G401 (cell line): ENCODE measurements around the gene ZNF35. TPM values are rescaled to one million over a fixed set of nuclear protein-coding genes. Genes with fewer than 3 reads are reported as not detected.
"Not testable (repeated sequence)": the region's sequence is repeated elsewhere in the genome, so short reads cannot be mapped to it uniquely, and the experiment has no call there.

Experiments
- DNase-seq: peaks from one replicate; pipeline ENCODE4 v3.0.0-alpha.2; 2015; ENCODE audit warnings: low spot score
- in situ Hi-C: cut with HindIII; loops from 2 replicates; pipeline ENCODE4 v1.10.0; 2016; ENCODE audit warnings: low sequenced_read_pairs, mixed read lengths
- total RNA-seq: library from RNA; depleted of rRNA; stranded (reverse); fragments of >200 nt; shearing (Covaris generic); gene quantifications from 2 replicates; pipeline ENCODE4 v1.2.3, GENCODE V29; 2014; rRNA removed

Gene ZNF35
- total RNA-seq, result 13.0 and 16.6 TPM in 2 replicates

DNA sequence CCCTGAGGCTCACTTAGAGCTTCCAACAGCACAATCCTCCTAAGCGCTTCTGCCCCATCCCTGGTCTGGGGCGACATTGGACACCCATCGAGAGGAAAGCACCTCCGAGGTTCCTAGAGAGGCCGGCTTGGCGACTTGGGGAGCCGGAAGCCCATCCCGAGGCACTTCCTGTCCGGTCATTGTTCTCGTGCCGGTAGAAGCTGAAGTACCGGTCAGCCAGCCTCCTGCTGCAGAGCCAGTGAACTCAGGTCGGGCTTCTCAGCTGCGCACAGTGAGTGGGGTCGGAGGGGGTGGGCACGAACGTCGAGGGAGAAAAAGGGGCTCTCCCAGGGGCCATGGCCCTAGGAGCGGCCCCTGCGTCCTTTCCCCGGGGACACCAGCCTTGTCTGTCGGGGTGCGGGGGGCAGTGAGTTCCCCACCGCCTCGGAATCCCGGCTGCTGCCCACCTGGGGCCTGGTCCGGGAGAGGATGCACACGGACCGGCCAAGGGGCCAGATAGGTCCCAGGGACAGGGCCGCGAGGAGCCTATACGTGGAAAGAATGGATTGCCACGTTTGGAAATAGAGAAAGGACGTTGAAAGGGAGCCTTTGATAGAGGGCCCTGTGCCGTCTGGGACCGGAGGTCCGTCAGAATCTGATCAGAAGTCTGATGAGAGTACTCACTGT lies at the start of gene ZNF35:
Gene ZNF35 (plus strand): TSS at position 169 of the 666 bp plus-strand sequence. CDS start 2,336 bp downstream, outside the sequence.
- in situ Hi-C loops, result no loop called here

DNA sequence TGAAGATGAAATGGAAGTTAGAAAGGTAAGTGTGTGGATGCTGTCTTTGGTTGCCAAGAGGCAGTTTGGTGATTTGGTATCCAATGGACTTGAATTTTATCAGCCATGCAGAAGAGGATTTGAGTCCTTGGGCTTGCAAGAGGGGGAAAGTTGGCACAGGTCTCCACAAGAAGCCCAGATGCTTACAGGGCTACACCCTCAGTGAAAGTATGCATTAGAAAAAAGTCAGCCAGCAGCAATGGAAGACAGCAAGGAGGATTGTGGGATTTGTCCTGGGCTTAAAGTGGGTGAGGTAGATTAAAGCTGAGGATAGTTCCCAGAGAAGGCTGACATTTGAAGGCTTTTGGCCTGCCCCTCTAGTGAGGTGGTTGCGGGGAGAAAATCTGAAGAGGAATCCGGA lies 46.8 kb upstream of the ZNF35 start:
- in situ Hi-C loops, result no loop called here
- no peak for DNase-seq

More for the DNA sequence above, at the start of gene ZNF35:
- peak; percentile 93 for DNase-seq

DNA sequence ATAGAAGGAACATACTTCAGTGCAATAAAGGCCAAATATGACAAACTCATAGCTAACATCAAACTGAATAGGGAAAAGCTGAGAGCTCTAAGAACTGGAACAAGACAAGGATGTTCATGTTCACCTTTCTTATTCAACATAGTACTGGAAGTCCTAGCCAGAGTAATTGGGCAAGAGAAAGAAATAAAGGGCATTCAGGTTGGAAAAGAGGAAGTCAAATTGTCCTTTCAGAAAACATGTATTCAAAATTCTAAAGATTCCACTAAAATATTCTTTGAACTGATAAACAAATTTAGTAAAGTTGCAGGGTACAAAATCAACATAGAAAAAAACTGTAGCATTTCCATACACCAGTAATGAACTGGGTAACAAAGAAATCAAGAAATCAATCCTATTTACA lies 35.9 kb upstream of the ZNF35 start:
- in situ Hi-C loops, result no loop called here
- no peak for DNase-seq

DNA sequence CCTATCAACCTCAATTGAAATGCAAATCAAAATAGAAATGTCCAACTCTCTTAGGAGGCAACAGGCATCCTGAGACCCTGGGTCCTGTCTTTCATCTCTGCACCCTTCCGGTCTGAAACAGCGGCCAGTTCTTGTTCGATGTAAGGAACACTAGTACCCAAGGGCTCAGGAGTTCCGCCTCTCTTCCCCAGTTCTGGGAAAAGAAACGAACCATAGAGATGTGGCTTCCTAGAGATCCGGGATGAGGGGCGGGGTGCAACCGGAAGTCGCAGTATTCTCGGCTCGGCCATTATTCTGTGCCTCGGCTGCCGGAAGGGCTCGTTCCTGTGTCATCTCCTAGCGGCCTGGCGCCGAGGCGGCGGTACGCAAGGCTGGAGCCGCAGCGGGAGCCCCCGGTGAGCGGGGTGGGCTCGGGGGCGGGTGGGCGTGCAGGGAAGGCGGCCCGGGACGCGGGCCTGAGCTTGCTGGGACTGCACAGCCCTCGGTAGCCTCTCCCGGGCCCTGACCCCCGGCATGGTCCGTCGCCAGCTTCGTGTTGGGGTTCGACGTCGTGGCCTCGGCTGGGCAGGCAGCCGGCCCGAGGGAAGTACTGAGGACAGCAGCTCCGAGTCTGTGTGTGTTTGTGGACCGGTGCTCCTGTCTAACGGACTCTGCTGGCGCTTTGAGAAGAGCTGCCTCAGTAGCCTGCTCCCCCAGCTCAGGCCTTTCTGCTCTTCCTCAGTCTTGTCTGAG lies 23.6 kb upstream of the ZNF35 start, which contains the start of gene ZNF197:
Gene ZNF197 (plus strand): TSS at position 288 of the 732 bp plus-strand sequence. CDS start 4,119 bp downstream, outside the sequence.
- peak; percentile 96 for DNase-seq

DNA sequence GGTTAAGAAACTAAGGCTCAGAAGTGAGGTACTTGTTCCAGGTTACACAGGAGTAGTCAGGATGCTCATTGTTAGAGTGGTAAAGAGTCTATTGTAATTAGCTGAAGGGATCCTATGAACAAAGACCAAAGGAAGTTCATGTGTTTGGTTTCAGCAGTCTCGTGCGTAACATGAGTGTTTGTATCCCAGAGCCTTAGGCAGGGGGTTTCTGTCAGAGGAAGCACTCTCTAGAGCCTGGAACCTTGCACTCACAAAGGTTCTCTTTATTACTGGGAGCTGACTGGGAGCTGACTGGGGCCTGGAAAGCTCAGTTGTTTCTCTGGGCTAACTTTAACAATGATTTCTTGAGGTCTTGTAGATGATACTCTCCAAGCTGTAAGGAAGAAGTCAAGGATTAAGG lies 19.8 kb upstream of the ZNF35 start:
- in situ Hi-C loops, result no loop called here
- no peak for DNase-seq

More for the DNA sequence above, 23.6 kb upstream of the ZNF35 start, which contains the start of gene ZNF197:
- in situ Hi-C loops, result no loop called here

DNA sequence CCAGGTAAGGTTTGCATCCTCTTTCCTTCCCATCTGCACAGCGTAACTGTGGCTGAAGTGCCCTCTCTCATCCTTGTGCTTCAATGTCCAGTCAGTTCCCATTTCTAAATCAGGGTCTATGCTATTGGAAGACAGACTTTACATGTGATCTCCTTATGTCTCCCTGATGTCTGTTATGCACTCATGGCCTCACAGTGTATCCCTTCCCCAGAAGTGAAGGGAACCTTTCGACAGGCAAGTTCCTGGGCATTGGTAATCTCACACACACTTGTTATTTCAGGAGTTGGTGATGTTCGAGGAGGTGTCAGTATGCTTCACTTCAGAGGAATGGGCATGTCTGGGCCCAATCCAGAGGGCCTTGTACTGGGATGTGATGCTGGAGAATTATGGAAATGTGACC lies 16.3 kb upstream of the ZNF35 start:
- in situ Hi-C loops, result no loop called here
- DNase-seq, result no peak

DNA sequence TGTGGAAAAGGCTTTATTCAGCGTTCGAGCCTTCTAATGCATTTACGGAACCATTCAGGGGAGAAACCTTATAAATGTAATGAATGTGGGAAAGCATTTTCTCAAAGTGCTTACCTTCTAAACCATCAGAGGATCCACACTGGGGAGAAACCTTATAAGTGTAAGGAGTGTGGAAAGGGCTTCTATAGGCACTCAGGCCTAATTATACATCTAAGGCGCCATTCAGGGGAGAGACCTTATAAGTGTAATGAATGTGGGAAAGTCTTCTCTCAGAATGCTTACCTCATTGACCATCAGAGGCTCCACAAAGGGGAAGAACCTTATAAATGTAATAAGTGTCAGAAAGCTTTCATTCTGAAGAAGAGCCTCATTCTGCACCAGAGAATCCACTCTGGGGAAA lies 6.2 kb upstream of the ZNF35 start:
- in situ Hi-C loops, result no loop called here
- no peak for DNase-seq

DNA sequence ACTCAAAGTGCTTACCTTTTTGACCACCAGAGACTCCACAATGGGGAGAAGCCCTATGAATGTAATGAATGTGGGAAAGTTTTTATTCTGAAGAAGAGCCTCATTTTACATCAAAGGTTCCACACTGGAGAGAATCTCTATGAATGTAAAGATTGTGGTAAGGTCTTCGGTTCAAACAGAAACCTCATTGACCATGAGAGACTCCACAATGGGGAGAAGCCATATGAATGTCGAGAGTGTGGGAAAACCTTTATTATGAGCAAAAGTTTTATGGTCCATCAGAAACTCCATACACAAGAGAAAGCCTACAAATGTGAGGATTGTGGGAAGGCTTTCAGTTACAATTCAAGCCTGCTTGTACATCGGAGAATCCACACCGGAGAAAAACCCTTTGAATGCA lies 5.5 kb upstream of the ZNF35 start:
- in situ Hi-C loops, result no loop called here
- DNase-seq, result no peak

DNA sequence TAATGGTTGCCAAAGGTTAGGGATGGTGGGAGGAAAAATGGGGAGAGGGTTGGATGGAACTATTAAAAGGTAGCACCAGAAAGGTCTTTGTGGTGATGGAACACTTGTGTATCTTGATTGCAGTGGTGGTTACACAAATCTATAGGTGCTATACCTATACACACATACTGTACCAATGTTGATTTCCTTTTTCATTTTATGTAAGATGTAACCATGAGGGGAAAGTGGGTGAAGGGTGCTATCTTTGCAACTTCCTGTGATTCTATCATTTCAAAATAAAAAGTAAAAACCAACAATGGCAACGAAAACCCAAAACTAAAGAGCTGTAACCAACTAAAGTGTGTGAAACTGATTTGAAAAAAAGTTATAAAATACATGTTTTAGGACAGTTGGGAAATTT lies 761 bp upstream of the ZNF35 start:
- in situ Hi-C loops, result no loop called here
- DNase-seq, result no peak

DNA sequence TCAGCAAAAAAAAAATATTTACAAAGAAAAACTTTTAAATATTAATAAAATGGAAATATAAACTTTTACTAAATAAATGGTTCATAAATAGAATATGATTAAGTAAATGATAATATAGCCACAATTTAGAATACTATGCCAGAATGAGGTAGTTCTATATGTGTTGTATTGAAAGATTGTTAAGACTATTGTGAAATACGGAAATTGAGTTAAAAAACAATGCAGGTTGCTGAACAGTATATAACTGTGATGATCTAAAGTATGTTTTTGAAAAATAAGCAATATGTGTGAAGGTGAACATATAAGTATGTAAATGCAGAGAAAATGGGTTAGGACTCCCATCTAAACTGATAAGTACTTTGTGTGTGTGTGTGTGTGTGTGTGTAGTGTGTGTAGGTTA lies 1.2 kb downstream of the ZNF35 start:
- in situ Hi-C loops, result no loop called here
- no peak for DNase-seq

DNA sequence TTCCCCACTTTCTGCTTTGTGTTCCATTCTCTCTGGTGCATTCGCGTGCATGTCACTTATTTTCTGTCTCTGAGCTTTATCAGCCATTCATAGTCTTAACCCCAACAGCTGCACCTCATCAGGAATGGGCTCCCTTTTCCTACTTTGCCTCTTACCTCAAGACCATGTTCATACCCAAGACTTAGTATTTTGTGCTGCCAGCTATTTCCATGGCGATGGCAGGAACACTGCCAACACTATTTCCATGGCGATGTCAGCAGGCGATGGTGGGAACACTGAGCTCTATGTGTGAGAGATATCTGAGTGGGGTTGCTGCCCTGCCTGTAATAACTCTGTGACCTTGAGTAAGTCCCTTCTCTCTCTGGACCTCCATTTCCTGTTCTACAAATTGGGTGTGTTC lies 5.5 kb downstream of the ZNF35 start:
- in situ Hi-C loops, result no loop called here
- DNase-seq, result no peak

DNA sequence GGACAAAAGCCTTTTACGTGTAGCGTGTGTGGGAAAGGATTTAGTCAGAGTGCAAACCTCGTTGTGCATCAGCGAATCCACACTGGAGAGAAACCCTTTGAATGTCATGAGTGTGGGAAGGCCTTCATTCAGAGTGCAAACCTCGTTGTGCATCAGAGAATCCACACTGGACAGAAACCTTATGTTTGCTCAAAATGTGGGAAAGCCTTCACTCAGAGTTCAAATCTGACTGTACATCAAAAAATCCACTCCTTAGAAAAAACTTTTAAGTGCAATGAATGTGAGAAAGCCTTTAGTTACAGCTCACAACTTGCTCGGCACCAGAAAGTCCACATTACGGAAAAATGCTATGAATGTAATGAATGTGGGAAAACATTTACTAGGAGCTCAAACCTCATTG lies 10.5 kb downstream of the ZNF35 start:
- in situ Hi-C loops, result no loop called here
- DNase-seq, result no peak

DNA sequence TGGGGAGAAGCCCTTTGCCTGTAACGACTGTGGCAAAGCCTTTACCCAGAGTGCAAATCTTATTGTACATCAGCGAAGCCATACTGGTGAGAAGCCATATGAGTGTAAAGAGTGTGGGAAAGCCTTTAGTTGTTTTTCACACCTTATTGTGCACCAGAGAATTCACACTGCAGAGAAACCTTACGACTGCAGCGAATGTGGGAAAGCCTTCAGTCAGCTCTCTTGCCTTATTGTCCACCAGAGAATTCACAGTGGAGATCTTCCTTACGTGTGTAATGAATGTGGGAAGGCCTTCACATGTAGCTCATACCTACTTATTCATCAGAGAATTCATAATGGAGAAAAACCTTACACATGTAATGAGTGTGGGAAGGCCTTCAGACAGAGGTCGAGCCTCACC lies 10.9 kb downstream of the ZNF35 start:
- no peak for DNase-seq
- in situ Hi-C loops, result no loop called here

DNA sequence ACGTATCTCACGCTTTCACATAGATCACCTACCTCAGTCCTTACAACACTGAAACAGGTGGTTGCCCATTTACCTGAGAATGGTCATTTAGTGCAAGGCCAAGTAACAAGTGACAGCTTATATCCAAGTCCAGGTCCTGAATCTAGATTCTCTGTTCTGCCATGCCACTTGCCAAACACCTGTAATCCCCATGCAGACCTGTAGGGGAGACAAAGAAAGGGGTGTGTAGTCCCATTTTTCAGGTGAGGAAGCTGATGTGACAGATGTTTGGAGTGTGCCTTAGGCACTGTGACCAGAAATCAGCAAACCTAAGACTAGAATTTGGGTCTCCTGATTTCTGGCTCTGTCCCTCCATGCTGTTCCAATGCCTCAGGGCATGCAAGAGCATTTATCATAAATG lies 12.7 kb downstream of the ZNF35 start:
- DNase-seq, result no peak
- in situ Hi-C loops, result no loop called here

DNA sequence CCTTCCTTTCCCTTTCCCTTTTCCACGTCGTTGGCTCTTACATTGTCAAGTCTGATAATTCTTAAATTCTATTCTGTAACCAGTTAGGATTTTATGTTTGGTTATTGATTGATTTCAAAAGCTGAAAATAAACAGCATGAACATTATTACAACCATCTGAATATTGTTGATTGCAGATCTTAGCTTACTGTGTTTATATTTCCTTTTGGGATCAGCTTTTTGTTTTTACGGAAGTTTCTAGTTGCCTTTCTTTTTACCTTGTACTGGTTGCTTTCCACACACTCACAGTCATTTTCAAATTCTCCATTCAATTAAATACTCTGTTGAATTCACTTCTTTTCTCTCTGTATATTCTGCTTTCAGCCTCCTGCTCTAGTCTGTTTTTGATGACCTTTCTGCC lies 16.6 kb downstream of the ZNF35 start:
- in situ Hi-C loops, result no loop called here
- no peak for DNase-seq

DNA sequence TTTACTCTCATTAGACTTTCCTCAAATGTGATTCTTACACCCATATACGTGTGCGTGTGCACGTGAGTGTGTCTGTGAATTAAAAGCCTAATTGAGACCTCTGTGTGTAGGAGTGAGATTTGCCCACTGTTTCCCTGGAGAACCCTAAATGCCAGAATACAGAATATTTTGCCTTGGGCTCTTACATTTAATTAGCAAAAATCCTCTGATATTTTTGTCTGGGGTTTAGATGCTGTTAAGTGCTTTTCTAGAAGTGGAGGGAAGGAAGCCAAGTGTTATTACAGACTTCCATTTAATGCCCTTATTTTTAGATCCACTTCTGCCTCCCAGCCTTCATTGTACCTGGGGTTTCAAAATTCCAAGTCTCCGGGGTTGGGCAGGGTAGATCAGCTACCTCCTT lies 17.8 kb downstream of the ZNF35 start:
- in situ Hi-C loops, result no loop called here
- no peak for DNase-seq

DNA sequence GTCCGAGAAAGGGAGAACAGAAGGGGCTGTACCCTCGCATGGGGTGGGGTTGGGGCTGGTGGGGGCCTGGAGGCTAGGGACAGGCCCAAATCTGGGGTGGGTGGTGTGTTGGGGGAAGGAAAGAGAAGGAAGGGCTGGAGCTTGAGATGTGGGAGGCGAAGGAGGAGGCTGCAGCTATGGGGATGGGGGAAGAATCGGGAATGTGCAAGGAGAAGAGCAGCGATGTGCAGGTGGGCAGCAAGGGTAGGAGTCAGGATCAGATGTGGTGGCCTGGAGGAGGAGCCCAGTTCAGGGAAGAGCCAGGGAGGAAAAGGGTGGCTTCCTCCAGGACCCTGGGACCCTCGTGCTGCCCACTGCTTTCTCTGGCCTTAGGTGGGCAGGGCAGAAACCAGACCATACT lies 21.2 kb downstream of the ZNF35 start:
- no peak for DNase-seq
- in situ Hi-C loops, result no loop called here

DNA sequence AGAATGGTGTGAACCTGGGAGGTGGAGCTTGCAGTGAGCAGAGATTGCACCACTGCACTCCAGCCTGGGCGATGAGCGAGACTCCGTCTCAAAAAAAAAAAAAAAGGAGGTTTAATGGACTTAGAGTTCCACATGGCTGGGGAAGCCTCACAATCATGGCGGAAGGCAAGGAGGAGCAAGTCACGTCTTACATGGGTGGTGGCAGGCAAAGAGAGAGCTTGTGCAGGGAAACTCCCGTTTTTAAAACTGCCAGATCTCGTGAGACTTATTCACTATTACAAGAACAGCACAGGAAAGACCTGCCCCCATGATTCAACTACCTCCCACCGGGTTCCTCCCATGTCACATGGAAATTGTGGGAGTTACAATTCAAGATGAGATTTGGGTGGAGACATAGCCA lies 24.9 kb downstream of the ZNF35 start:
- in situ Hi-C loops, DNase-seq: not testable (repeated sequence)

DNA sequence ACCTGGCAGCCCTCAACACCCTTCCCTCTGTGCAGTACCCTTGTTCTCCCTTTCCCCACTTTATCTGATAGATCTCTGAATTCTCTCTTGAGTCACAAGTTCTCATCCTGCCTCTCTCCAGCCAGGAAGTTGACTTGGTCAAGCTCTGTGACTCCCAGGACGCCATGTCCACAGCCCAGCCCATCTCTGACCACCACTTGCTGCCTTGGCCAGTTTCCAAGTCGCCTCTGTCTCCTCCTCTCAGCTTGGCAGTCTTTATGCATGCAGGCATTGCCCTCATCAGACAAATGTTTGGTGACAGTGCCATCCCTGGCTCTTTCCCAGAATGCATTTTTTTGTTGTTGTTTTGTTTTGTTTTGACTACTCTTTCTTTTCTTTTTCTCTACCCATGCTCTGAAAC lies 25.7 kb downstream of the ZNF35 start:
- no peak for DNase-seq
- in situ Hi-C loops, result no loop called here

DNA sequence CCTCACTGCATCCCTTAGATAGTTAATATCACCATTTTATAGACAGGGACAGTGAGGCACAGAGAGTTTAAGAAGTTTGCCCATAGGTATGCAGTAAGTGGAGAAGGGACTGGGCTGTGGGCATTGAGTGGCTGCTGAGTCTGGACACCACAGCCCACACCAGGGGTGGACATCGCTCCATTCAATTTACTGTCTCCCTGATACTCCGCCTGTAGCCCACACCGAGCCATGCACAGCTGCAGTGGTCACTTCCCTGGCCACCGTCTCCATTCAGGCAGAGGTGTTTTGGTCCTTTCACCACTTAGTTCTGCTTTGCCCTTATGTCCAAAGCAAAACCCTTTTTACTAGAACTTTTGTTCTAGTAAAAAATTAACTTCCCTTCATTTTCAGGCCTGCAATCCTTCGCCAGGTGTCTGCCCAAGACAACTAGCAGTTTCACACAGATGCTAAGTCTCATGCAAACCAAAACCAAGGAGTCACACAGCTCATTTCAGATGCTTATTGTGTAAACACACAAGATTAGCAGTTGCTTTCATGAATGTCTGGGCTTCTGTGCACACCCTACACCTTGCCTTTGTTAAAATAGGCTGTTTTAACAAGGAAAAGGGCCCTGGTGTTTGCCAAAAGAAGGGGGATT lies 30.1 kb downstream of the ZNF35 start:
- in situ Hi-C loops, result no loop called here
- no peak for DNase-seq
